Measurements from ENCODE around the gene HECTD4. TPM values are rescaled to one million over a fixed set of nuclear protein-coding genes. Genes with fewer than 3 reads are reported as not detected.
A peak's percentile ranks its signal among the peaks of the same experiment; 100 is the strongest.

HECTD4 gene
- total RNA-seq, 2 donors from 2014 or later: 51.3 to 76.7 TPM

GRCh38 chr12:112183141-112184021 lies 198.8 kb downstream of the HECTD4 start:
- no peaks in the 10 kb centered on the region for H3K9me3 Mint-ChIP-seq
- peak overlapping the region; percentile 34 for H3K4me3 Mint-ChIP-seq
- H3K27ac Mint-ChIP-seq: no peak overlapping the region
- no peaks in the 10 kb centered on the region for H3K36me3 Mint-ChIP-seq
- ATAC-seq (peak; percentile 43 to 74), DNase-seq (ENCODE audit: low spot score) (no peak)
- peaks cover 4 to 8% of the 10 kb centered on the region in 2 donors for H3K4me1 Mint-ChIP-seq (ENCODE audit: low read depth in 2 of 2)
- H3K27me3 Mint-ChIP-seq: no peaks in the 10 kb centered on the region

GRCh38 chr12:112182499-112182898 lies 199.7 kb downstream of the HECTD4 start:
- no peak for DNase-seq (ENCODE audit: low spot score)

GRCh38 chr12:112180422-112180821 lies 201.8 kb downstream of the HECTD4 start:
- Mint-ChIP-seq H3K36me3 (no peaks in the 10 kb centered on the region), H3K27ac (no peak overlapping the region), H3K27me3 (no peaks in the 10 kb centered on the region), H3K9me3 (no peaks in the 10 kb centered on the region), H3K4me3 (no peak overlapping the region), H3K4me1 (ENCODE audit: low read depth in 2 of 2) (peaks cover 4 to 8% of the 10 kb centered on the region in 2 donors)
- DNase-seq (ENCODE audit: low spot score): no peak
- no peak for ATAC-seq

More at GRCh38 chr12:112182499-112182898, 199.7 kb downstream of the HECTD4 start:
- H3K4me1 Mint-ChIP-seq (ENCODE audit: low read depth in 2 of 2): peaks cover 4 to 8% of the 10 kb centered on the region in 2 donors
- H3K4me3 Mint-ChIP-seq: no peak overlapping the region
- no peaks in the 10 kb centered on the region for H3K36me3 Mint-ChIP-seq
- no peak overlapping the region for H3K27ac Mint-ChIP-seq
- H3K27me3 Mint-ChIP-seq: no peaks in the 10 kb centered on the region
- ATAC-seq: no peak
- H3K9me3 Mint-ChIP-seq: no peaks in the 10 kb centered on the region

GRCh38 chr12:112179916-112180315 lies 202.3 kb downstream of the HECTD4 start:
- H3K9me3 Mint-ChIP-seq: no peaks in the 10 kb centered on the region
- H3K36me3 Mint-ChIP-seq: no peaks in the 10 kb centered on the region
- no peak for ATAC-seq

GRCh38 chr12:112179341-112179740 lies 202.9 kb downstream of the HECTD4 start:
- Mint-ChIP-seq H3K27ac (no peak overlapping the region), H3K27me3 (no peaks in the 10 kb centered on the region), H3K9me3 (no peaks in the 10 kb centered on the region), H3K36me3 (no peaks in the 10 kb centered on the region), H3K4me1 (ENCODE audit: low read depth in 2 of 2) (peaks cover 4 to 8% of the 10 kb centered on the region in 2 donors), H3K4me3 (no peak overlapping the region)
- ATAC-seq (no peak), DNase-seq (ENCODE audit: low spot score) (no peak)

More at GRCh38 chr12:112179916-112180315, 202.3 kb downstream of the HECTD4 start:
- Mint-ChIP-seq H3K27ac (no peak overlapping the region), H3K4me3 (no peak overlapping the region), H3K27me3 (no peaks in the 10 kb centered on the region), H3K4me1 (ENCODE audit: low read depth in 2 of 2) (peaks cover 4 to 8% of the 10 kb centered on the region in 2 donors)
- DNase-seq (ENCODE audit: low spot score): no peak

- Mint-ChIP-seq H3K9me3 (no peaks in the 10 kb centered on the region), H3K27me3 (no peaks in the 10 kb centered on the region), H3K4me3 (no peak overlapping the region), H3K4me1 (ENCODE audit: low read depth in 2 of 2) (peaks cover 4 to 8% of the 10 kb centered on the region in 2 donors), H3K36me3 (no peaks in the 10 kb centered on the region), H3K27ac (no peak overlapping the region)
- no peak for ATAC-seq
- no peak for DNase-seq (ENCODE audit: low spot score)
These were observed 203.4 kb downstream of the HECTD4 start for GRCh38 chr12:112178796-112179195.

- Mint-ChIP-seq H3K27me3 (no peaks in the 10 kb centered on the region), H3K4me1 (ENCODE audit: low read depth in 2 of 2) (no peaks in the 10 kb centered on the region), H3K36me3 (no peaks in the 10 kb centered on the region), H3K4me3 (no peak overlapping the region), H3K27ac (no peak overlapping the region), H3K9me3 (no peaks in the 10 kb centered on the region)
- ATAC-seq (no peak), DNase-seq (ENCODE audit: low spot score) (no peak)
These were observed 205.8 kb downstream of the HECTD4 start for GRCh38 chr12:112176321-112177010.

GRCh38 chr12:112175361-112176155 lies 206.7 kb downstream of the HECTD4 start:
- no peak for DNase-seq (ENCODE audit: low spot score)
- Mint-ChIP-seq H3K36me3 (no peaks in the 10 kb centered on the region), H3K4me3 (no peak overlapping the region), H3K9me3 (no peaks in the 10 kb centered on the region), H3K27me3 (no peaks in the 10 kb centered on the region), H3K4me1 (ENCODE audit: low read depth in 2 of 2) (no peaks in the 10 kb centered on the region), H3K27ac (peak overlapping the region in 1 of 2 donors; percentile 40)
- no peak for ATAC-seq

- no peak overlapping the region for H3K4me3 Mint-ChIP-seq
- no peaks in the 10 kb centered on the region for H3K27me3 Mint-ChIP-seq
- ATAC-seq (no peak), DNase-seq (ENCODE audit: low spot score) (no peak)
- no peak overlapping the region for H3K27ac Mint-ChIP-seq
- no peaks in the 10 kb centered on the region for H3K36me3 Mint-ChIP-seq
- no peaks in the 10 kb centered on the region for H3K4me1 Mint-ChIP-seq (ENCODE audit: low read depth in 2 of 2)
- no peaks in the 10 kb centered on the region for H3K9me3 Mint-ChIP-seq
These were observed 209.5 kb downstream of the HECTD4 start for GRCh38 chr12:112172556-112173324.

GRCh38 chr12:112170971-112171596 lies 211.1 kb downstream of the HECTD4 start:
- ATAC-seq (no peak), DNase-seq (ENCODE audit: low spot score) (no peak)
- H3K4me1 Mint-ChIP-seq (ENCODE audit: low read depth in 2 of 2): no peaks in the 10 kb centered on the region
- no peak overlapping the region for H3K27ac Mint-ChIP-seq
- H3K36me3 Mint-ChIP-seq: no peaks in the 10 kb centered on the region
- H3K27me3 Mint-ChIP-seq: no peaks in the 10 kb centered on the region
- no peaks in the 10 kb centered on the region for H3K9me3 Mint-ChIP-seq
- H3K4me3 Mint-ChIP-seq: no peak overlapping the region

GRCh38 chr12:112170376-112170775 lies 211.9 kb downstream of the HECTD4 start:
- ATAC-seq (peak in 1 of 2 donors; percentile 33), DNase-seq (ENCODE audit: low spot score) (no peak)
- H3K27ac Mint-ChIP-seq: peak overlapping the region in 1 of 2 donors; percentile 54
- no peaks in the 10 kb centered on the region for H3K9me3 Mint-ChIP-seq
- H3K4me3 Mint-ChIP-seq: no peak overlapping the region
- H3K27me3 Mint-ChIP-seq: no peaks in the 10 kb centered on the region
- no peaks in the 10 kb centered on the region for H3K4me1 Mint-ChIP-seq (ENCODE audit: low read depth in 2 of 2)
- H3K36me3 Mint-ChIP-seq: no peaks in the 10 kb centered on the region

- DNase-seq (ENCODE audit: low spot score): no peak
- H3K27me3 Mint-ChIP-seq: no peaks in the 10 kb centered on the region
- ATAC-seq: no peak
- no peaks in the 10 kb centered on the region for H3K4me1 Mint-ChIP-seq (ENCODE audit: low read depth in 2 of 2)
- no peaks in the 10 kb centered on the region for H3K36me3 Mint-ChIP-seq
- no peaks in the 10 kb centered on the region for H3K9me3 Mint-ChIP-seq
- H3K27ac Mint-ChIP-seq: peak overlapping the region in 1 of 2 donors; percentile 54
- H3K4me3 Mint-ChIP-seq: no peak overlapping the region
These were observed 212.3 kb downstream of the HECTD4 start for GRCh38 chr12:112169966-112170365.

Data from natural killer cell treated with Interleukin-12 subunit alpha and Interleukin-12 subunit beta and Interleukin-15 and Interleukin-18, amount 100 ng/mL, for 72 hours (primary cell).